ENCODE results near the gene IFIT1. TPM values are rescaled to one million over a fixed set of nuclear protein-coding genes. Genes with fewer than 3 reads are reported as not detected.

Gene IFIT1
- total RNA-seq, 4 donors from 2014 or later = 13.5 to 27.4 (median 19.7) TPM

GRCh38 chr10:89351412-89351779 is 41.0 kb upstream of the IFIT1 start:
- peak overlapping the region; percentile 83 to 85 for H3K27ac ChIP-seq
- intact Hi-C loops (cut with DNase I; ENCODE audit: low total_unique reads) = no loop called here
- H3K4me3 ChIP-seq = no peak overlapping the region
- no peaks in the 10 kb centered on the region for H3K9me3 ChIP-seq
- H3K4me1 ChIP-seq = peaks cover 0 to 21% of the 10 kb centered on the region in 2 donors
- H3K27me3 ChIP-seq = no peaks in the 10 kb centered on the region
- TF ChIP-seq CTCF (IDR thresholded peaks at IDR 0.05) (no peak), POLR2A (IDR thresholded peaks at IDR 0.05) (no peak)
- H3K36me3 ChIP-seq = no peaks in the 10 kb centered on the region
- no peak for DNase-seq

GRCh38 chr10:89351780-89352597 is 40.4 kb upstream of the IFIT1 start:
- DNase-seq = peak; percentile 31 to 34
- H3K4me1 ChIP-seq = peaks cover 0 to 21% of the 10 kb centered on the region in 2 donors
- intact Hi-C loops (cut with DNase I; ENCODE audit: low total_unique reads) = no loop called here
- no peak overlapping the region for H3K4me3 ChIP-seq
- peak overlapping the region; percentile 83 to 85 for H3K27ac ChIP-seq
- TF ChIP-seq CTCF (IDR thresholded peaks at IDR 0.05) = no peak
- no peak for TF ChIP-seq POLR2A (IDR thresholded peaks at IDR 0.05)
- no peaks in the 10 kb centered on the region for H3K9me3 ChIP-seq
- H3K27me3 ChIP-seq = no peaks in the 10 kb centered on the region
- H3K36me3 ChIP-seq = no peaks in the 10 kb centered on the region

GRCh38 chr10:89352802-89353201 is 39.6 kb upstream of the IFIT1 start:
- Histone ChIP-seq H3K4me1 (peaks cover 0 to 18% of the 10 kb centered on the region in 2 donors), H3K9me3 (no peaks in the 10 kb centered on the region), H3K36me3 (no peaks in the 10 kb centered on the region), H3K27me3 (no peaks in the 10 kb centered on the region), H3K4me3 (no peak overlapping the region), H3K27ac (no peak overlapping the region)
- intact Hi-C loops (cut with DNase I; ENCODE audit: low total_unique reads) = no loop called here
- DNase-seq = no peak
- TF ChIP-seq POLR2A (IDR thresholded peaks at IDR 0.05) = no peak
- no peak for TF ChIP-seq CTCF (IDR thresholded peaks at IDR 0.05)

GRCh38 chr10:89355394-89355931 is 37.0 kb upstream of the IFIT1 start:
- Histone ChIP-seq H3K36me3 (no peaks in the 10 kb centered on the region), H3K4me3 (no peak overlapping the region), H3K9me3 (no peaks in the 10 kb centered on the region), H3K4me1 (peaks cover 0 to 13% of the 10 kb centered on the region in 2 donors), H3K27me3 (no peaks in the 10 kb centered on the region), H3K27ac (no peak overlapping the region)
- no peak for DNase-seq
- TF ChIP-seq CTCF (IDR thresholded peaks at IDR 0.05) (no peak), POLR2A (IDR thresholded peaks at IDR 0.05) (no peak)
- intact Hi-C loops (cut with DNase I; ENCODE audit: low total_unique reads) = no loop called here

- Histone ChIP-seq H3K36me3 (no peaks in the 10 kb centered on the region), H3K27ac (no peak overlapping the region), H3K4me1 (peaks cover 0 to 3% of the 10 kb centered on the region in 2 donors), H3K9me3 (no peaks in the 10 kb centered on the region), H3K4me3 (no peak overlapping the region), H3K27me3 (no peaks in the 10 kb centered on the region)
- TF ChIP-seq POLR2A (IDR thresholded peaks at IDR 0.05) (no peak), CTCF (IDR thresholded peaks at IDR 0.05) (no peak)
- intact Hi-C loops (cut with DNase I; ENCODE audit: low total_unique reads) = no loop called here
- no peak for DNase-seq
Observed at GRCh38 chr10:89357096-89357495, 35.3 kb upstream of the IFIT1 start.

Data from uterus (tissue), 4 donors.